ENCODE data around the gene TSC2. TPM values are rescaled to one million over a fixed set of nuclear protein-coding genes. Genes with fewer than 3 reads are reported as not detected.

Gene TSC2
- total RNA-seq, 1 experiment from 2014 or later, result 166 TPM

DNA sequence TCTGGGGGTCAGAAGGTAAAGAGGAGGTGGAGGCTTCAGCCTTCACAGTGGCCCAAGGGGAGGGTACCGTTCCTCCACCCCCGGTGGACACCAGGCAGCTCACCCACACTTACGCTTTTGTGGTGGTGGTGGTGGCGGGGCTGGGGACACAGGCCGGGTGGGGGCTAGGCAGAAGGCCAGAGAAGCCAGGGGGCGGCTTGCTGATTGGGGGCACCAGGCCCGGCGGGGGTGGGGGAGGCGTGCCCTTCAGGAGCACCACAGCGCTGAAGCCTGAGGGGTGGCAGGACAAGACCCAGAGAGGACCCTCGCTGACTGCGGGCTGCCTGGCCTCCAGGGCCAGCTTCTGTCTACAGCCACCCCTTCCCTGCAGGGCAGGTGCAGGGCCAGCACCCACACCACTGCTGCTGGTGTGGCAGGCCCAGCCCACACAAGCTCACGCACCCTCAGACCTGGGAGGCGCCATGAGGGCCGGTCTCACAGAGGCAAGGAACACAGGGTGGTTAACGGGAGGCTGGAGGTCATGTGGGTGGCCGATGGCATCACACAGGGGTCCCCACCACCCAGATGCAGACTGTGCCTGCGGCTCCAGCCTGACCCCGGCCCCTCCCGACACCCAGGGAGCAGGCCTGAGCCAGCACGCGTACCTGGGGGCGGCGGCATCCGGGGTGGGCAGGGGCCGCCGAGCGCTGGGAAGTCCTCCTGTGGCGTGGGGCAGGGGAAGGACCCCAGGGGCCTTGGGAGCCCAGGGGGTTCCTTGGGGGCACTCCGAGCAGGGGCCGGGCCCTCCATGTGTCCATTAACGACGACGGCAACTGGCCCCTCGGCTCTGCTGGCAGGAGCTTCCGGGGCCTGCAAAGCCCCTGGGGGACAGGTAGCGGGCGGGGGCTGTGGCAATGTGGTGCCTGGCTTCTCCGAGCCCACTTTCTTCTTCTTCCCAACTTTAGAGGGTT, 48.7 kb upstream of the TSC2 start:
- no peak overlapping the region for H3K27ac ChIP-seq
- H3K79me2 ChIP-seq (ENCODE audit: low read depth), result peaks cover 9% of the 10 kb centered on the region; the same call in 1 of the 2 replicates
- TF ChIP-seq, protein P1, sequence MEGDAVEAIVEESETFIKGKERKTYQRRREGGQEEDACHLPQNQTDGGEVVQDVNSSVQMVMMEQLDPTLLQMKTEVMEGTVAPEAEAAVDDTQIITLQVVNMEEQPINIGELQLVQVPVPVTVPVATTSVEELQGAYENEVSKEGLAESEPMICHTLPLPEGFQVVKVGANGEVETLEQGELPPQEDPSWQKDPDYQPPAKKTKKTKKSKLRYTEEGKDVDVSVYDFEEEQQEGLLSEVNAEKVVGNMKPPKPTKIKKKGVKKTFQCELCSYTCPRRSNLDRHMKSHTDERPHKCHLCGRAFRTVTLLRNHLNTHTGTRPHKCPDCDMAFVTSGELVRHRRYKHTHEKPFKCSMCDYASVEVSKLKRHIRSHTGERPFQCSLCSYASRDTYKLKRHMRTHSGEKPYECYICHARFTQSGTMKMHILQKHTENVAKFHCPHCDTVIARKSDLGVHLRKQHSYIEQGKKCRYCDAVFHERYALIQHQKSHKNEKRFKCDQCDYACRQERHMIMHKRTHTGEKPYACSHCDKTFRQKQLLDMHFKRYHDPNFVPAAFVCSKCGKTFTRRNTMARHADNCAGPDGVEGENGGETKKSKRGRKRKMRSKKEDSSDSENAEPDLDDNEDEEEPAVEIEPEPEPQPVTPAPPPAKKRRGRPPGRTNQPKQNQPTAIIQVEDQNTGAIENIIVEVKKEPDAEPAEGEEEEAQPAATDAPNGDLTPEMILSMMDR (conservative IDR thresholded peaks at IDR 0.05), result no peak
- no peak for TF ChIP-seq EZH2 (IDR thresholded peaks at IDR 0.05; ENCODE audit: low read depth)
- intact Hi-C loops (cut with micrococcal nuclease; ENCODE audit: unreplicated experiment), result no loop called here
- H2AFZ ChIP-seq, result no peak overlapping the region
- peaks cover 8% of the 10 kb centered on the region for H3K4me1 ChIP-seq (replicated peaks; ENCODE audit: insufficient read depth)
- H4K20me1 ChIP-seq (ENCODE audit: insufficient read depth), result peaks cover 14% of the 10 kb centered on the region
- H3K9me2 ChIP-seq (ENCODE audit: insufficient read depth), result no peaks in the 10 kb centered on the region
- H3K4me3 ChIP-seq, result no peak overlapping the region
- ChIA-PET CTCF (no interaction called here), POLR2A (ENCODE audit: unreplicated experiment) (no interaction called here)
- BruUV-seq (replicated peaks), result no TSS peak
- H3K9me3 ChIP-seq (ENCODE audit: insufficient read depth, low read depth), result no peaks in the 10 kb centered on the region
- no peak for DNase-seq
- 0 out of 2 replicates have a peak, but pooled peaks cover 5% of the 10 kb centered on the region for H3K36me3 ChIP-seq (ENCODE audit: low read depth)
- no peak overlapping the region for H3K4me2 ChIP-seq
- H3F3A ChIP-seq (ENCODE audit: insufficient read depth, low read depth), result peaks cover 24% of the 10 kb centered on the region
- H3K27me3 ChIP-seq (ENCODE audit: insufficient read depth, low read depth), result no peaks in the 10 kb centered on the region

DNA sequence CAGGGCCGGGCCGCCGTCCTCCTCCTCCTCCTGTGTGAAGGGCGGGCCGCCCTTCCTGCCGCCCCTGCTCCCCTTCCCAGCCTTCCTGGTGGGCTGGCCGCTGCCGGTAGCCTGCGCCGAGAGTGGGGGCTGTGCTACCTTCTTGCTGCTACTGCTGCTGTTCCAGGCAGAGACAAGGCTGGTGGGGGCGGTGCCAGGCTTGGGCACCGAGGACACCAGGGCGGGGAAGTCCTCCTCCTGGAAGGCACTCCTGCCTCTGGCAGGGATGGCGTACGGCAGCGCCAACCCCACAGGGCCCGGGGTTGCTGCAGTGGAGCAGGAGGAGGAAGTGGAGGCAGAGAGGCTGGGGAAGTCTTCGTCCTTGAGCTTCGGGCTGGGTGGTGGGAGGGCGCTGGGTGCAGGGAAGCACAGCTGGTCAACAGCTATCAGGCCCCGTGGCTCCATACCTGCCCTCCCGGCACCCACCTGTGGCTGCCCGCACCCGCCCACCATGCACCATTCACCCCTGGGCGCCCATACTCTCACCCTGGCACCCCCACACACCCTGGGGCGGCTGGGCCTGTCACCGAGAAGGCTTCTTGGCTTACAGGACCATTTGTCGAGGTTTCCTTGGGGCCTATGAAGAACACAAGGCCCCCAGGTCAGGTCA, 47.8 kb upstream of the TSC2 start:
- no peak overlapping the region for H3K4me3 ChIP-seq
- peaks cover 6% of the 10 kb centered on the region; the same call in 1 of the 2 replicates for H3K4me1 ChIP-seq (replicated peaks; ENCODE audit: insufficient read depth)
- H3K27ac ChIP-seq, result no peak overlapping the region
- 0 out of 2 replicates have a peak, but pooled peaks cover 5% of the 10 kb centered on the region for H3K36me3 ChIP-seq (ENCODE audit: low read depth)
- POLR2A ChIA-PET (ENCODE audit: unreplicated experiment), result no interaction called here
- H3F3A ChIP-seq (ENCODE audit: insufficient read depth, low read depth), result peaks cover 18% of the 10 kb centered on the region
- H4K20me1 ChIP-seq (ENCODE audit: insufficient read depth), result peaks cover 21% of the 10 kb centered on the region
- H3K9me3 ChIP-seq (ENCODE audit: insufficient read depth, low read depth), result no peaks in the 10 kb centered on the region
- intact Hi-C loops (cut with micrococcal nuclease; ENCODE audit: unreplicated experiment), result loop anchor here (10.0 kb wide), 1 partner anchor 255 kb away; the partner anchor contains the start of gene ECI1
- H3K27me3 ChIP-seq (ENCODE audit: insufficient read depth, low read depth), result no peaks in the 10 kb centered on the region
- H3K4me2 ChIP-seq, result no peak overlapping the region
- CTCF ChIA-PET, result no interaction called here
- DNase-seq, result no peak
- H2AFZ ChIP-seq, result no peak overlapping the region
- BruUV-seq (replicated peaks), result no TSS peak
- TF ChIP-seq, protein P1 (conservative IDR thresholded peaks at IDR 0.05), result no peak
- no peak for TF ChIP-seq EZH2 (IDR thresholded peaks at IDR 0.05; ENCODE audit: low read depth)
- H3K79me2 ChIP-seq (ENCODE audit: low read depth), result peaks cover 18% of the 10 kb centered on the region; the same call in 1 of the 2 replicates
- no peaks in the 10 kb centered on the region for H3K9me2 ChIP-seq (ENCODE audit: insufficient read depth)

DNA sequence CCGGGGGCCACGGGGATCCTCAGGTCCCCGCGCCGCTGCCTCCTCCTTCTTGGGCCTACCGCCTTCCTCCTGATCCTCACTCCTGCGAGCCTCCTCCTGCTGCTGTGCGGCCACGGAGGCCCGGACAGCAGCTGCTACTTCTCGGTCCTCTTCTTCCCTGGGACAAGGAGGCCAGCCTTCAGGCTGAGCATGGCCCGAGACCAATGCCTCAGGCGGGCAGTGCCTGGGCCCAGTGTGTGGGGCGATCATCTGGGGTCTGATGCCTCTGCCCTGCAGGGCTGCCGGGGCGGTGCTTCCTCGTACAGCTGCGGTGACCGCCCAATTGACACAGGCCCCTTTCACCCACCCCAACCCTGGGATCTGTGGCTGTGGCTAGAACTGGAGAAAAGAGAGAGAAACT, 46.8 kb upstream of the TSC2 start:
- H3K27ac ChIP-seq, result no peak overlapping the region
- H4K20me1 ChIP-seq (ENCODE audit: insufficient read depth), result peaks cover 31% of the 10 kb centered on the region
- peaks cover 27% of the 10 kb centered on the region for H3K79me2 ChIP-seq (ENCODE audit: low read depth)
- H3K4me1 ChIP-seq (replicated peaks; ENCODE audit: insufficient read depth), result peaks cover 1% of the 10 kb centered on the region; the same call in 1 of the 2 replicates
- no peaks in the 10 kb centered on the region for H3K9me2 ChIP-seq (ENCODE audit: insufficient read depth)
- TF ChIP-seq EZH2 (IDR thresholded peaks at IDR 0.05; ENCODE audit: low read depth), result no peak
- TF ChIP-seq, protein P1 (conservative IDR thresholded peaks at IDR 0.05), result no peak
- H2AFZ ChIP-seq, result no peak overlapping the region
- BruUV-seq (replicated peaks), result no TSS peak
- ChIA-PET POLR2A (ENCODE audit: unreplicated experiment) (no interaction called here), CTCF (no interaction called here)
- H3K27me3 ChIP-seq (ENCODE audit: insufficient read depth, low read depth), result no peaks in the 10 kb centered on the region
- H3F3A ChIP-seq (ENCODE audit: insufficient read depth, low read depth), result peaks cover 8% of the 10 kb centered on the region; the same call in 1 of the 2 replicates
- 0 out of 2 replicates have a peak, but pooled peaks cover 5% of the 10 kb centered on the region for H3K36me3 ChIP-seq (ENCODE audit: low read depth)
- H3K4me3 ChIP-seq, result no peak overlapping the region
- no peaks in the 10 kb centered on the region for H3K9me3 ChIP-seq (ENCODE audit: insufficient read depth, low read depth)
- DNase-seq, result no peak
- intact Hi-C loops (cut with micrococcal nuclease; ENCODE audit: unreplicated experiment), result loop anchor here (10.0 kb wide), 1 partner anchor 254 kb away; the partner anchor contains the start of gene ECI1
- no peak overlapping the region for H3K4me2 ChIP-seq
